Hindlimb muscle (tissue), 1 donor: ENCODE data around the gene PTRH1. TPM values are rescaled to one million over a fixed set of nuclear protein-coding genes. Genes with fewer than 3 reads are reported as not detected.
"Not testable (repeated sequence)": the region's sequence is repeated elsewhere in the genome, so short reads cannot be mapped to it uniquely, and the experiment has no call there.

Experiments used
- DNase-seq: peaks from one replicate; pipeline ENCODE4 v3.0.0-alpha.2; 2013
- polyA plus RNA-seq: library from polyadenylated mRNA; unstranded; fragments of 120-200 nt; gene quantifications from one replicate; pipeline ENCODE4 v1.2.1, GENCODE V29; 2013; ENCODE audit not compliant: insufficient read length

The PTRH1 gene
- polyA plus RNA-seq: 10.3 TPM

- DNase-seq: peak; percentile 98
Measured at GRCh38 chr9:127715470-127716337, at the start of gene PTRH1, which contains the start of gene TTC16. Gene PTRH1 (minus strand): TSS chr9:127715663. CDS start chr9:127715639, 24 bp downstream. Gene TTC16 (plus strand): TSS chr9:127716079. CDS start chr9:127716146, 67 bp downstream.

DNA sequence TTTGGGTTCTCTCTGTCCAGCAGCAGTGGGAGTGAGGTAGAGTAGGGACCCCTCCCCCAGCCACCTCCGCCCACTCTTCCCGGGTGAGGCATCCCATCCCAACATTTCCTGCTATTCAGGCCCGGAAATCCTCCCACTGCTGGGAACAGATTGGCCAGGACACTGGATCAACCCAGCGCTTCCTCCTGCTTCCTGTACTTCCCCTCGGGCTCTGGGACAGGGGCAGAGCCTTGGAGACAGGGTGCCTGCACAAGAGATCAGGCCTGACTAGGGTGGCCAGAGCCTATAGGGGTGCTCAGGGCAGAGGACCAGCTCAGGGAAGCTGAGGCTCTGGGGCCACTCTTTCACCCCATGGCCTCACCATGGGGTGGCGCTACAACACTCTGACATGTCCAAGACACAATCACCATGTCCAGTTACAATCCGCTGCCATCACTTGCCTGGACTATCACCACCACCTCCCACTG, 48.5 kb upstream of the PTRH1 start:
- DNase-seq: no peak

GRCh38 chr9:127762111-127762676, 46.7 kb upstream of the PTRH1 start:
- no peak for DNase-seq

- no peak for DNase-seq
Measured at GRCh38 chr9:127761491-127761956, 46.1 kb upstream of the PTRH1 start.

DNA sequence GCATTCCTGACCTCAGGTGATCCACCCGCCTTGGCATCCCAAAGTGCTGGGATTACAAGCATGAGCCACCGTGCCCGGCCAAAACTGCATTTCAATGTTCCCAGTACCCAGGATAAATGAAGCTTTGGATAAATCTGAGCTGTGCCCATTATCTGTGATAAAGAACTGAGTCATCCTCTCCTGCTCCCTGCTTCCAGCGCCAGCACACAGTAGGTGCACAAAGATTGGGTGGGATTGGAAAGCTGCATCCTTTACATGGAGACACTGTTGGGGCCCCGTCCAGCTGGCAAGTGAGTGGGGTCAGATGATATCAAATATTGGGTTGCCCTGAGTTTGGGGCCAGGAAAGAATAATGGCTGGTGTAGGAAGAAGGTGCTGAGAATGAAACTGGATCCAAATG, 45.6 kb upstream of the PTRH1 start:
- DNase-seq: no peak

- DNase-seq: no peak
Measured at GRCh38 chr9:127758843-127759242, 43.4 kb upstream of the PTRH1 start.

- not testable (repeated sequence) for DNase-seq
Measured at GRCh38 chr9:127756776-127757175, 41.3 kb upstream of the PTRH1 start.

- no peak for DNase-seq
Measured at GRCh38 chr9:127756233-127756632, 40.8 kb upstream of the PTRH1 start.

DNA sequence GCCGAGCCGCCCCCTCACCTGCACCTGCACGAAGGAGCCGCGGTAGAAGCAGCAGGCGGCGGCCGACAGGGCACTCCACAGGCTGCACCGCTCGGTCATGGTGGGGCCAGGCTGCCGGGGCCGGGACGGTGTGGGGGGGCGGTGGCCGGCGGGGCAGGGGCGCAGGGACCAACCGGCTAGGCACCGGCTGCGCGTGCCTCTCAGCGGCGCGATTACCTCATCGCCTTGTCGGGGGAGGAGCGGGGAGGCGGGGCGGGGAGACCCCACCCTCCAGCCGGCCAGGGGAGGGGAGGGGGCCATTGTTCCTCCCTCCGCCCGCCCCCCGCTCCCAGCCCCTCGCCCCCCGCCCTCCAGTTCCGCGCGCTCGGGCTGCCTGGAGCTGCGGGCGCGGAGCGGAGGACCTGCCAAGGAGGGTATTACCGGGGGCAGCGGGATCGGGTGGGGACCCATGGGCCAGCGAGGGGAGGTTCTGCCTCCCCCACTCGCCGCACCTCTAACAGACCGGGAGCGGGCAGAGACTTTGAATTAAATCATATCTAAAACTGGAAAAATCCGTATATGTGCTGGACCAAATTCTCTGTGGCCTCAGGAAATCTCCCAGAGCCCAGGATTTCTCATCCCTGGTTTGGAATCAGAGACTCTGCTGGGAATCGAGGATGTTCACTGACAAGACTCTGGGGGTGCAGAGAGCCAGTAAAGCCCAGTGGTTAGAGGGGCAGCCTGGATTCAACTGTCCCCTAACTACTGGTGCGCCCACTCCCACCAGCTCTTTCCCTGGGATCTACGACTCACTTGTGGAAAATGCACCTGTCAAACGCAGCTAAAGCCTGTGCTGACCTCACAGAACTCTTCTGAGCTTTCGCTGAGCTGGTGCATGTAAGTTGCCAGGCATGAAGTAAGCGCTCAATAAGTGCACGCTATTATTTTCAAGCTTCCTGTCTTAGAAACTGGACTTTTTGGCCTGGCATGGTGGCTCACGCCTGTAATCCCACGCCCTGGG, 39.9 kb upstream of the PTRH1 start:
- no peak for DNase-seq

GRCh38 chr9:127754099-127755060, 38.9 kb upstream of the PTRH1 start:
- no peak for DNase-seq

DNA sequence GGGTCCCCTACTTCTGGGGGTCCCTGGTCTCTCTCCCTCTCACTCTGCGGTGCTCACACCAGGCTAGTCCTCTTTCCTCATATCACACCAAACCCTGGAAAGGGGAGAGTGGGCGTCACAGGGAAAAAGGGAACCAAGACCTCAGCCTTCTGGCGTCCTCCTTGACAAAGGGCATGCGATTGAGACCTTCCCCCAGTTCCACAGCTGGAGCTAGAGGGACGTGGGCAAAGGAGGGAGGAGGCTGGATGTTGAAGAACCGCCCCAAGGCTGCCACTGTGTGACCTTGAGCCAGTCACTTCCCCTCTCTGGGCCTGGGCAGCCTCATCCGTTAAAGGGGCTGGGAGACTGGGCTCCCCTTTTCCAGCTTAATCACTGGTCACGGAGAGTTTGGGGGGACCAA, 38.2 kb upstream of the PTRH1 start:
- no peak for DNase-seq

DNA sequence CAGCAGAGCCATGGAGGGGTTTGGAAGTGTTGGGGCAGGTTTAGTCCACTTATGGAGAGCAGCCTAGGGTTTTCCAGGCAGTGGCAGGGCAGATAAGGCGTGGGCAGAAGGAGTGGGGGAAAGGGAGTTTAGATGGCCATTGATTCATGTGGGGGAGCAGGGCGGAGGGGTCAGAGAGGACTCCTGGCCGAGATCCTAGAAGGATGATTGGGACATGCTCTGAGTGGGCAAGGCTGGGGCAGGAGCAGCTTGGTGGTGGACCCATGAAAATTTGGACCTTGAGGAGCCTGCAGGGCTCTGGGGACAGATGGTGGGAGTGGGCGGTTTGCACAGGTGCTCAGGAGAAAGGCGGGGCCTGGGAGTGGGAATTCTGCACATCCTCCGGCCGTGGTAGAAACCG, 37.7 kb upstream of the PTRH1 start:
- no peak for DNase-seq

DNA sequence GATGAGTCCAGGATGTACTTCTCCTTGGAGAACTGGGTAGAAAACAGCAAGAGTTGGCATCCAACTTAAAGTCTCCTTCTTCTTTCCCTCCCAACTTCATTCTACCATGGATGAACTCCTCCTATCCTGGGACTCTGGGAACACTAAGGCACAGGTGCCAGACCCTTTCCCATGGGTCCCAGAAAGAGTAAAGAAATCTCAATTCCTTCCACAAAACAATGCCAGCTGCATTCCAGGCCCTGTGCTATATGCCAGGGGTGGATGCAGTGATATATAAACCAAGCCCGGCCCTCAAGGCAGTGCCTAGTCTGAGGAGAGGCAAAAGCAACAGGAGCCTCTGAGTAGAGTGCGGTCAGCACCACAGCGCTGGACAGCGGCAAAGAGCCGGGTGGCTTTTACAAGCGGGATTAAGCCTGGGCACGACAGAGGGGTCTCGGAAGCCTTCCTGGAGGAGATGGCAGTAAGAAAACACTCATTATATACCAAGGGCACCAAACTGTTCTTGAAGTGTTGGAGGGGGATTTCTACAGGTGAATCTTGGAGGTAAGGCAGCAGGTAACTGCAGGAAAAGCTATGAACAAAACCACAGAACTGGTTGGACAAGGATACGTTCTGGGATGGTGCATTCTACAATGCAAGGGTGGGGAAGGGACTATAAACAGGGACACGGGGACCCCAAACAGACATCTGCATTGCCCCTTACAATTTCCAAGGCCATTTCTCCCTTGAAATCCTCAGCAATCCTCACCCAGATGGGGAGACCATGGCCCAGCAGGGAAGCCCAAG, 36.0 kb upstream of the PTRH1 start:
- DNase-seq: no peak

DNA sequence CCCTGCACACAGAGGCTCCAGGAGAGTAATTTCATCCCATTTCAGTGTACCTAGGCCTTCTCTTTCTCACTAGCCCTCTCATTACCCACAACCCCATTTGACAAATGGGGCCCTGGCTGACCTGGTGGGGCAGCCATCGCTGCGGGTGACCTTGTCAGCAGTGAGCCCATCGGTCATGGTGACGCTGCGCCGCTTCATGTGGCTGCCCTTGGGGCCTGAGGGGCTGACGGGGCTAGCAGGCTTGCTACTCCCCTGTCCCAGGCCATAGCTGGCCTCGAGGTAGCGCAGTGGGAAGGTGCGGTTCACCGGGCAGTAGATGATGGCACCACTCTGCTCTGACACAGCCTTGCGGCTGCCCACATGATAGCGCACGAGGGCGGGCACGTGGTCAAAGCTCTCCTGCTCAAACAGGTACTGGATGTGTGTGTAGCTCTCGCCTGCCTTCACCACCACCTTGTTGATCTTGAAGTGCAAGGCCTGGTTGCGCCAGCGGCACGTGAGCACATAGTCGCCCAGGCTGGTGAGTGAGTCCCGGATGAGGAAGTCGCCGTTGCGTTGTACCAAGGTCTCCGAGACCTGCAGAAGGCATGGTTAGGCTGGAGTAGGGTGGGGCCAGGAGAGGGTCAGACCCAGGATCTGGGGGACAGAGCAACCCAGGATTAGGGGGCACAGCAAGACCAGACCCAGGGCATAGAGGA, 33.8 kb upstream of the PTRH1 start:
- no peak for DNase-seq

DNA sequence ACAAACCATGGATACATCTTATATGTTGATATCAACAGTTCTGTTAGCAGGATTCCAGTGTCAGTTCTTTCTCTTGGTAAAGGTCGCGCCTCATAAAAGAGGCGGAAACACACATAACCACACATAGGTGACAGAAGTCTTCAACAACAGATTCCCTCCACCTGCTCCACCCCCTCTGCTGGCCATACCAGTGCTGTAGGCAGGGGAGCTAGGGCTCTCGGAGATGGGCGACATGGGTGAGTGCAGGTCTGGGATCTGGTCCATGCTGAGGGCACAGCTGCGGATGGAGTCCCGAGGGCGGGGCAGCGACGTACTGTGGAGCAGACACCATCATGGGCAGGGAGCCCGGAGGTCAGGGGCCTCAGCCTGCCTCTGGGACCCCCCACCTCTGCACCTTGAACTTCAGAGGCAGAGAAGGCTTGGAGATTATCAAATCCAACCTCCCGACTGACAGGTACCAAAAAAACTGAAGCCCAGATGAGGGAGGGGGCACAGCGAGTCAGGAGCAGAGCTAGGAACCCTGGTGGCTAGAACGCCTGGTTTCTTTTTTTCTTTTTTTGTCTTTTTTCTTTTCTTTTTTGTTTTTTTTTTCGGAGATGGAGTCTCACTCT, 31.6 kb upstream of the PTRH1 start:
- no peak for DNase-seq

- DNase-seq: no peak
Measured at GRCh38 chr9:127744398-127745110, 29.1 kb upstream of the PTRH1 start.

DNA sequence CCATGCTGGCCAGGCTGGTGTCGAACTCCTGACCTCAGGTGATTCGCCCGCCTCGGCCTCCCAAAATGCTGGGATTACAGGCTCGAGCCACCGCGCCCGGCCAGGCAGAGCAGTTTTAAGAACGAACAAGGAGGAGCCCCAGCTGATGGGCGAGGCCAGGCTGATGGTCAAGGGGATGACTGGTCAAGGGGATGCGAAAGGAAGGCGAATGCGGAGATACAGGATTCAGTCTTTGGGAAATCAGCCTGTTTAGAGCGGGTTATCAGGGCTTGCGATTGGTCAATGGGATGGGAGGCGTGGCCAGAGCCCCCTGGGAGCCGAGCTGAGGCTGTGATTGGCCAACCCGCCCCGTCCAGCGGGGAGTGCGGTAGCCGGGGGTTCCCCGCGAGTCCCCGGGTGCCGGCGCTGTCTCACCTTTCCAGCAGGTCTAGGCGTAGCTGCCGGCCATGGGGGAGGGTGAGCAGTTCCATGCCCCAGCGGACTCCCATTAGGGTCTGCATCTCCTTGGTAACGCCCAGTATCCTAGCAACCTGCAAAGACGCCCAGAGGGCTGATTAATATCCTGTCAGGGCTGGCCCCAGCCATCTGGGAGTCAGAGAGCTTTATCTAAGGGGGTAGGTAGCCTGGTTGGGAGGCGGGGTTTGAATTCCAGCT, 27.1 kb upstream of the PTRH1 start:
- no peak for DNase-seq

DNA sequence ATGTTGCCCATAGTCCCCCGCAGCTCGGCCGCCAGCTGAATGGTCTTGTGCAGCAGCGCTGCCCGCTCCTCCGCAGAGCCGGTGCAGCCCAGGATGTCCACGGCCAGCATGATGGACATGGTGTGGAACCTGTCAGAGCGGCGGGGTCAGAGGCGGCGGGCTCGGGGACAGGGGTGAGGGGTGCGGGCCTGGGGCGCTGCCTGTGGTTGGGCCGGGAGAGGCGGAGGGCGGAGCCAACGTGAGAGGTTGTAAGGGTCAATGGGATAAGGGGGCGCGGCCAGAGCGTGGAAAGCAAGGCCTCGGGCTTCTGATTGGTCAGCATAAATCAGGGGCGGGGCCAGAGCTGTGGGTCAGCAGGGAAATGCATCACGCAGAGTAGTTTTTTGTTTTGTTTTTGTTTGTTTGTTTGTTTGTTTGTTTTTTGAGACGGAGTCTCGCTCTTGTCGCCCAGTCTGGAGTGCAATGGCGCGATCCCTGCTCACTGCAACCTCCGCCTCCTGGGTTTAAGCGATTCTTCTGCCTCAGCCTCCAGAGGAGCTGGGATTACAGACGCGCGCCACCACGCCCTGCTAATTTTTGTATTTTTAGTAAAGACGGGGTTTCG, 26.5 kb upstream of the PTRH1 start:
- DNase-seq: no peak
